DMS153 treated with DMSO at 0.1 percent for 48 hours (cell line): ENCODE data around the gene TCEA2.

Experiments
- DNase-seq: peaks from one replicate; lab custom pipeline; 2025; ENCODE audit not compliant: unreplicated experiment; lab: John Stamatoyannopoulos, UW

The TCEA2 gene

GRCh38 chr20:64035066-64035932, 27.7 kb upstream of the TCEA2 start:
- DNase-seq = no peak

- no peak for DNase-seq
Measured at GRCh38 chr20:64035933-64036345, 27.1 kb upstream of the TCEA2 start, which contains the start of gene C20orf204. Gene C20orf204, plus strand, starts transcription at chr20:64036182. Its CDS starts 142 bp downstream, at chr20:64036324.

GRCh38 chr20:64036346-64037198, 26.4 kb upstream of the TCEA2 start:
- DNase-seq = no peak

GRCh38 chr20:64037199-64037497, 25.9 kb upstream of the TCEA2 start:
- no peak for DNase-seq

GRCh38 chr20:64037498-64038213, 25.3 kb upstream of the TCEA2 start:
- DNase-seq = no peak

- DNase-seq = no peak
Measured at GRCh38 chr20:64038224-64038564, 24.8 kb upstream of the TCEA2 start.

- DNase-seq = peak; percentile 51
Measured at GRCh38 chr20:64038565-64039292, 24.3 kb upstream of the TCEA2 start.

- DNase-seq = no peak
Measured at GRCh38 chr20:64039293-64040160, 23.5 kb upstream of the TCEA2 start.

GRCh38 chr20:64040231-64041039, 22.6 kb upstream of the TCEA2 start:
- DNase-seq = no peak

GRCh38 chr20:64041040-64041780, 21.8 kb upstream of the TCEA2 start:
- no peak for DNase-seq

GRCh38 chr20:64041781-64042053, 21.3 kb upstream of the TCEA2 start:
- DNase-seq = no peak

- no peak for DNase-seq
Measured at GRCh38 chr20:64042054-64042781, 20.8 kb upstream of the TCEA2 start.

GRCh38 chr20:64043768-64044167, 19.2 kb upstream of the TCEA2 start:
- no peak for DNase-seq

GRCh38 chr20:64044484-64045247, 18.3 kb upstream of the TCEA2 start:
- no peak for DNase-seq

GRCh38 chr20:64045346-64046011, 17.5 kb upstream of the TCEA2 start:
- no peak for DNase-seq

GRCh38 chr20:64047046-64047389, 16.0 kb upstream of the TCEA2 start:
- no peak for DNase-seq

GRCh38 chr20:64047968-64048401, 15.0 kb upstream of the TCEA2 start:
- DNase-seq = no peak
